Keratinocyte (primary cell): Measurements from ENCODE around the gene LYVE1.

Experiments used
- CTCF ChIP-seq, 3 experiments: IDR thresholded peaks in 1 of 3; conservative IDR thresholded peaks in 1 of 3; optimal IDR thresholded peaks in 1 of 3; 2 replicates in 2 of 3; 3 replicates in 1 of 3; pipeline versions ENCODE3 to v1.5.1; 2011; ENCODE audit warnings: low read length in 3 of 3, mild to moderate bottlenecking in 3 of 3, moderate library complexity in 2 of 3, control low read depth in 1 of 3, inconsistent platforms in 1 of 3; ENCODE audit not compliant: insufficient read depth in 2 of 3; ENCODE audit errors: extremely low read depth in 1 of 3
- EZH2 ChIP-seq: IDR thresholded peaks from one replicate; pipeline ENCODE4 v1.6.1; 2012; ENCODE audit warnings: inconsistent platforms, mild to moderate bottlenecking, low read length, moderate library complexity

GRCh38 chr11:10514709-10515108 is 53.8 kb downstream of the LYVE1 start:
- TF ChIP-seq EZH2, result no peak
- TF ChIP-seq CTCF (optimal IDR thresholded peaks at IDR 0.05 in 1 of 3, IDR thresholded peaks at IDR 0.05 in 1 of 3, conservative IDR thresholded peaks at IDR 0.05 in 1 of 3; ENCODE audit: extremely low read depth in 1 of 3, insufficient read depth in 2 of 3, low read length in 3 of 3), result no peak
